H9 (cell line): Measurements from ENCODE around the gene RABL6. TPM values are rescaled to one million over a fixed set of nuclear protein-coding genes. Genes with fewer than 3 reads are reported as not detected.
A peak's percentile ranks its signal among the peaks of the same experiment; 100 is the strongest.

Experiments
- DNase-seq: peaks from one replicate; pipeline ENCODE4 v3.0.0-alpha.2; 2017
- H2AFZ ChIP-seq: one replicate; pipeline ENCODE4 v1.6.1; 2013; ENCODE audit warnings: mild to moderate bottlenecking, low read length, control low read depth, moderate library complexity
- H2AK5ac ChIP-seq: 2 replicates; pipeline ENCODE4 v1.6.1; 2013; ENCODE audit warnings: low read length, control low read depth, mixed read lengths; ENCODE audit not compliant: insufficient read length
- H2BK120ac ChIP-seq: one replicate; pipeline ENCODE4 v1.6.1; 2013; ENCODE audit warnings: low read depth, mild to moderate bottlenecking, low read length, control low read depth, inconsistent platforms; ENCODE audit not compliant: poor library complexity, severe bottlenecking
- H2BK12ac ChIP-seq: 2 replicates; pipeline ENCODE4 v1.6.1; 2013; ENCODE audit warnings: low read length, control low read depth, mixed read lengths, low read depth; ENCODE audit not compliant: insufficient read length
- H2BK15ac ChIP-seq: 2 replicates; pipeline ENCODE4 v1.6.1; 2013; ENCODE audit warnings: low read depth, low read length, control low read depth
- H2BK20ac ChIP-seq: one replicate; pipeline ENCODE4 v1.6.1; 2013; ENCODE audit warnings: low read depth, mild to moderate bottlenecking, low read length, control low read depth, inconsistent platforms; ENCODE audit not compliant: poor library complexity, severe bottlenecking
- H2BK5ac ChIP-seq: 2 replicates; pipeline ENCODE4 v1.6.1; 2013; ENCODE audit warnings: low read length, control low read depth, mixed read lengths; ENCODE audit not compliant: insufficient read length
- H3K14ac ChIP-seq: 2 replicates; pipeline ENCODE4 v1.6.1; 2013; ENCODE audit warnings: low read length, control low read depth; ENCODE audit not compliant: insufficient read depth
- H3K18ac ChIP-seq: 2 replicates; pipeline ENCODE4 v1.6.1; 2013; ENCODE audit warnings: low read depth, mild to moderate bottlenecking, mixed read lengths, low read length, control low read depth; ENCODE audit not compliant: insufficient read length
- H3K23ac ChIP-seq: 2 replicates; pipeline ENCODE4 v1.6.1; 2013; ENCODE audit warnings: low read length, control low read depth, mixed read lengths, low read depth; ENCODE audit not compliant: insufficient read length
- H3K23me2 ChIP-seq: 2 replicates; pipeline ENCODE4 v1.6.1; 2013; ENCODE audit warnings: low read depth, mild to moderate bottlenecking, mixed read lengths, low read length, control low read depth; ENCODE audit not compliant: insufficient read length, poor library complexity, severe bottlenecking
- H3K27ac ChIP-seq: 2 replicates; pipeline ENCODE4 v1.5.1; 2013; ENCODE audit warnings: low read length, control low read depth, mixed read lengths, low read depth; ENCODE audit not compliant: insufficient read length
- H3K27me3 ChIP-seq: 2 replicates; pipeline ENCODE4 v1.6.1; 2013; ENCODE audit warnings: low read length, control low read depth, inconsistent platforms; ENCODE audit not compliant: insufficient read depth
- H3K4ac ChIP-seq: 2 replicates; pipeline ENCODE4 v1.6.1; 2013; ENCODE audit warnings: low read depth, mild to moderate bottlenecking, control low read depth, inconsistent platforms, low read length, moderate library complexity
- H3K4me1 ChIP-seq: 2 replicates; pipeline ENCODE4 v1.6.1; 2013; ENCODE audit warnings: low read length, control low read depth, inconsistent platforms; ENCODE audit not compliant: insufficient read depth
- H3K4me2 ChIP-seq: 2 replicates; pipeline ENCODE4 v1.6.1; 2013; ENCODE audit warnings: low read length, control low read depth, mixed read lengths; ENCODE audit not compliant: insufficient read length, insufficient read depth
- H3K56ac ChIP-seq: 2 replicates; pipeline ENCODE4 v1.6.1; 2013; ENCODE audit warnings: low read depth, mild to moderate bottlenecking, mixed read lengths, low read length, control low read depth; ENCODE audit not compliant: insufficient read length
- H3K79me1 ChIP-seq: 2 replicates; pipeline ENCODE4 v1.6.1; 2013; ENCODE audit warnings: low read depth, mild to moderate bottlenecking, moderate library complexity, low read length, control low read depth, inconsistent platforms; ENCODE audit not compliant: insufficient read depth, poor library complexity, severe bottlenecking
- H3K79me2 ChIP-seq: 2 replicates; pipeline ENCODE4 v1.6.1; 2013; ENCODE audit warnings: low read length, control low read depth, inconsistent platforms; ENCODE audit not compliant: insufficient read depth
- H3K9ac ChIP-seq: 2 replicates; pipeline ENCODE4 v1.6.1; 2013; ENCODE audit warnings: low read length, control low read depth, mixed read lengths; ENCODE audit not compliant: insufficient read length; ENCODE audit errors: extremely low read depth
- H3K9me3 ChIP-seq: one replicate; pipeline ENCODE4 v1.6.1; 2013; ENCODE audit warnings: low read depth, low read length, inconsistent platforms; ENCODE audit not compliant: control insufficient read depth
- H3T11ph ChIP-seq: one replicate; pipeline ENCODE4 v1.6.1; 2013; ENCODE audit warnings: mild to moderate bottlenecking, low read length, control low read depth, inconsistent platforms
- H4K20me1 ChIP-seq: one replicate; pipeline ENCODE4 v1.6.1; 2013; ENCODE audit not compliant: control insufficient read depth, insufficient read length, insufficient read depth
- H4K5ac ChIP-seq: 2 replicates; pipeline ENCODE4 v1.6.1; 2013; ENCODE audit warnings: low read depth, mild to moderate bottlenecking, mixed read lengths, low read length, control low read depth; ENCODE audit not compliant: insufficient read length
- H4K8ac ChIP-seq: replicated peaks from 2 replicates; pipeline ENCODE4 v1.6.1; 2013; ENCODE audit warnings: low read length, control low read depth, mixed read lengths, low read depth; ENCODE audit not compliant: insufficient read length
- H4K91ac ChIP-seq: 2 replicates; pipeline ENCODE4 v1.6.1; 2013; ENCODE audit warnings: low read depth, mild to moderate bottlenecking, moderate library complexity, mixed read lengths, low read length, control low read depth; ENCODE audit not compliant: insufficient read length
- H3K27ac Mint-ChIP-seq, 3 experiments: 2 replicates in 2 of 3; 3 replicates in 1 of 3; pipeline ENCODE4 v1.8.0; 2020 to 2021; ENCODE audit warnings: mixed read lengths in 3 of 3, mild to moderate bottlenecking in 1 of 3, moderate library complexity in 1 of 3
- H3K27me3 Mint-ChIP-seq: 2 replicates; pipeline ENCODE4 v1.8.0; 2021; ENCODE audit warnings: low read depth, mild to moderate bottlenecking, moderate library complexity, mixed read lengths
- H3K36me3 Mint-ChIP-seq, 3 experiments: 2 replicates in 2 of 3; 3 replicates in 1 of 3; pipeline ENCODE4 v1.8.0; 2020 to 2021; ENCODE audit warnings: low read depth in 3 of 3, mixed read lengths in 3 of 3; ENCODE audit not compliant: insufficient read depth in 1 of 3
- H3K4me1 Mint-ChIP-seq, 2 experiments: 2 replicates each; pipeline ENCODE4 v1.8.0; 2020; ENCODE audit warnings: mixed read lengths in 2 of 2
- H3K4me3 Mint-ChIP-seq, 2 experiments: 2 replicates in 1 of 2; 3 replicates in 1 of 2; pipeline ENCODE4 v1.8.0; 2020 to 2021; ENCODE audit warnings: mild to moderate bottlenecking in 2 of 2, mixed read lengths in 2 of 2, moderate library complexity in 1 of 2
- H3K9me3 Mint-ChIP-seq, 2 experiments: 2 replicates in 1 of 2; 3 replicates in 1 of 2; pipeline ENCODE4 v1.8.0; 2020; ENCODE audit warnings: mild to moderate bottlenecking in 2 of 2, mixed read lengths in 2 of 2, moderate library complexity in 1 of 2
- CTCF ChIP-seq: fragments of 200-600 bp; sonication (generic); conservative IDR thresholded peaks from 3 replicates; pipeline ENCODE4 v1.8.0; 2021; ENCODE audit warnings: antibody characterized with exemption, mild to moderate bottlenecking
- WGBS: extraction: QIAGEN DNeasy Blood & Tissue Kit; methylation state at CpG from one replicate; pipeline ENCODE4 v1.1.7; 2013; ENCODE audit warnings: missing lambda C conversion rate, low lambda C conversion rate, mixed read lengths; ENCODE audit not compliant: insufficient read length; ENCODE audit errors: extremely low coverage; 5-methylcytosine and 5-hydroxymethylcytosine counted together
- total RNA-seq: library from RNA; stranded (reverse); gene quantifications from 2 replicates; pipeline ENCODE4 v1.2.1, GENCODE V29; 2021

The RABL6 gene
- total RNA-seq, 1 experiment from 2014 or later = 108 TPM

GRCh38 chr9:136835162-136835931 is 27.6 kb downstream of the RABL6 start:
- Histone ChIP-seq H3K27ac (no peak overlapping the region), H3K18ac (no peak overlapping the region), H2BK20ac (no peak overlapping the region), H3K56ac (no peak overlapping the region), H3K4ac (no peak overlapping the region), H3K27me3 (no peaks in the 10 kb centered on the region), H2BK15ac (no peak overlapping the region), H4K5ac (no peak overlapping the region), H3K14ac (no peak overlapping the region; the same call in 1 of the 2 replicates), H4K91ac (no peak overlapping the region), H3K4me2 (no peak overlapping the region), H4K20me1 (no peaks in the 10 kb centered on the region), H3K79me2 (no peaks in the 10 kb centered on the region), H2BK5ac (no peak overlapping the region), H3K4me1 (peaks cover 2% of the 10 kb centered on the region; the same call in 1 of the 2 replicates), H2AK5ac (no peak overlapping the region), H3K23me2 (no peaks in the 10 kb centered on the region), H3K23ac (no peak overlapping the region), H2AFZ (no peak overlapping the region), H3K9ac (no peak overlapping the region), H3T11ph (no peak overlapping the region), H3K79me1 (no peaks in the 10 kb centered on the region), H2BK12ac (no peak overlapping the region), H2BK120ac (no peak overlapping the region), H3K9me3 (no peaks in the 10 kb centered on the region), H4K8ac (no peak overlapping the region)
- no CpG with 5 or more reads among the region's 36 CpGs for WGBS
- TF ChIP-seq CTCF = no peak
- Mint-ChIP-seq H3K27me3 (peaks cover 5% of the 10 kb centered on the region; the same call in 1 of the 2 replicates), H3K9me3 (no peaks in the 10 kb centered on the region), H3K4me1 (peaks cover 5 to 7% of the 10 kb centered on the region in 2 experiments), H3K27ac (peak overlapping the region in 1 of 3 experiments; percentile 46; a peak in 1 of 7 replicates), H3K4me3 (no peak overlapping the region), H3K36me3 (peaks cover 8 to 42% (median 42%) of the 10 kb centered on the region in 3 experiments)
- no peak for DNase-seq
